Neural progenitor cell (in vitro differentiated cells): ENCODE results near the gene KLK10. TPM values are rescaled to one million over a fixed set of nuclear protein-coding genes. Genes with fewer than 3 reads are reported as not detected.

Experiments
- DNase-seq: peaks from one replicate; pipeline ENCODE4 v3.0.0-alpha.2; 2016; ENCODE audit warnings: low spot score
- H2AFZ ChIP-seq: fragments of 200-600 bp; sonication (generic); replicated peaks from 2 replicates; pipeline ENCODE4 v1.6.1; 2016; ENCODE audit warnings: antibody characterized with exemption
- H3F3A ChIP-seq: fragments of 200-600 bp; sonication (generic); 2 replicates; pipeline ENCODE4 v1.6.1; 2016; ENCODE audit warnings: antibody characterized with exemption, low read depth
- H3K27ac ChIP-seq: fragments of 200-600 bp; sonication (generic); 2 replicates; pipeline ENCODE4 v1.5.1; 2016; ENCODE audit warnings: mild to moderate bottlenecking
- H3K27me3 ChIP-seq: fragments of 200-600 bp; sonication (generic); 2 replicates; pipeline ENCODE4 v1.6.1; 2016; ENCODE audit warnings: mild to moderate bottlenecking, moderate library complexity
- H3K36me3 ChIP-seq: fragments of 200-600 bp; sonication (generic); 2 replicates; pipeline ENCODE4 v1.5.1; 2016
- H3K4me1 ChIP-seq: fragments of 200-600 bp; sonication (generic); 2 replicates; pipeline ENCODE4 v1.6.1; 2016; ENCODE audit warnings: mixed run types
- H3K4me2 ChIP-seq: fragments of 200-600 bp; sonication (generic); 2 replicates; pipeline ENCODE4 v1.6.1; 2016
- H3K4me3 ChIP-seq: fragments of 200-600 bp; sonication (generic); 2 replicates; pipeline ENCODE4 v1.5.1; 2016
- H3K79me2 ChIP-seq: fragments of 200-600 bp; sonication (generic); 2 replicates; pipeline ENCODE4 v1.6.1; 2016; ENCODE audit warnings: low read depth
- H3K9ac ChIP-seq: fragments of 200-600 bp; sonication (generic); 2 replicates; pipeline ENCODE4 v1.6.1; 2016
- H3K9me3 ChIP-seq: fragments of 200-600 bp; sonication (generic); 2 replicates; pipeline ENCODE4 v1.5.1; 2016; ENCODE audit warnings: low read depth
- H4K20me1 ChIP-seq: fragments of 200-600 bp; sonication (generic); 2 replicates; pipeline ENCODE4 v1.6.1; 2016; ENCODE audit warnings: low read depth
- H3K27ac Mint-ChIP-seq: 3 replicates; pipeline ENCODE4 v1.8.0; 2021; ENCODE audit warnings: mixed read lengths
- H3K27me3 Mint-ChIP-seq: 2 replicates; pipeline ENCODE4 v1.8.0; 2022; ENCODE audit warnings: low read depth, mild to moderate bottlenecking, inconsistent platforms, moderate library complexity, mixed read lengths; ENCODE audit not compliant: insufficient read depth
- H3K36me3 Mint-ChIP-seq: 3 replicates; pipeline ENCODE4 v1.8.0; 2021; ENCODE audit warnings: mixed read lengths
- H3K4me1 Mint-ChIP-seq: 3 replicates; pipeline ENCODE4 v1.8.0; 2021; ENCODE audit warnings: mixed read lengths
- H3K4me3 Mint-ChIP-seq: 3 replicates; pipeline ENCODE4 v1.8.0; 2021; ENCODE audit warnings: mild to moderate bottlenecking, moderate library complexity, mixed read lengths
- H3K9me3 Mint-ChIP-seq: 3 replicates; pipeline ENCODE4 v1.8.0; 2020; ENCODE audit warnings: mixed read lengths
- CTCF ChIP-seq: fragments of 200-600 bp; sonication (generic); IDR thresholded peaks from 2 replicates; pipeline ENCODE4 v1.5.1; 2017; ENCODE audit warnings: antibody characterized with exemption, mild to moderate bottlenecking
- EZH2 ChIP-seq: fragments of 200-600 bp; sonication (generic); IDR thresholded peaks from 2 replicates; pipeline ENCODE4 v1.6.1; 2017; ENCODE audit warnings: antibody characterized with exemption, mild to moderate bottlenecking, moderate library complexity
- EZH2phosphoT487 ChIP-seq: fragments of 200-600 bp; sonication (generic); IDR thresholded peaks from 2 replicates; pipeline ENCODE4 v1.6.1; 2017; ENCODE audit warnings: antibody characterized with exemption
- total RNA-seq: library from RNA; depleted of rRNA; stranded (reverse); fragments of >200 nt; gene quantifications from 2 replicates; pipeline ENCODE4 v1.2.3, GENCODE V29; 2015; ENCODE audit warnings: low replicate concordance

The KLK10 gene
- total RNA-seq, 1 donor from 2014 or later, result not detected

GRCh38 chr19:51027873-51028272 lies 8.4 kb upstream of the KLK10 start:
- peaks cover 3% of the 10 kb centered on the region for H3K4me1 Mint-ChIP-seq
- no peak overlapping the region for H3K9ac ChIP-seq
- no peaks in the 10 kb centered on the region for H3F3A ChIP-seq
- peaks cover 3% of the 10 kb centered on the region for H3K9me3 Mint-ChIP-seq
- no peak overlapping the region for H3K4me3 Mint-ChIP-seq
- no peaks in the 10 kb centered on the region for H3K27me3 ChIP-seq
- H3K4me1 ChIP-seq, result peaks cover 22% of the 10 kb centered on the region
- H3K79me2 ChIP-seq, result no peaks in the 10 kb centered on the region
- H3K27ac Mint-ChIP-seq, result no peak overlapping the region
- H3K9me3 ChIP-seq, result no peaks in the 10 kb centered on the region
- no peaks in the 10 kb centered on the region for H3K36me3 ChIP-seq
- no peaks in the 10 kb centered on the region for H4K20me1 ChIP-seq
- H2AFZ ChIP-seq, result no peak overlapping the region
- H3K27ac ChIP-seq, result no peak overlapping the region
- H3K4me2 ChIP-seq, result no peak overlapping the region
- no peak for DNase-seq
- TF ChIP-seq CTCF (no peak), EZH2 (no peak), EZH2phosphoT487 (no peak)
- peaks cover 16% of the 10 kb centered on the region for H3K27me3 Mint-ChIP-seq
- H3K4me3 ChIP-seq, result no peak overlapping the region
- no peaks in the 10 kb centered on the region for H3K36me3 Mint-ChIP-seq

- peaks cover 22% of the 10 kb centered on the region for H3K4me1 ChIP-seq
- no peak overlapping the region for H2AFZ ChIP-seq
- Mint-ChIP-seq H3K27ac (no peak overlapping the region), H3K4me3 (no peak overlapping the region), H3K4me1 (peaks cover 3% of the 10 kb centered on the region), H3K36me3 (no peaks in the 10 kb centered on the region), H3K27me3 (peaks cover 21% of the 10 kb centered on the region), H3K9me3 (peaks cover 3% of the 10 kb centered on the region)
- no peak for DNase-seq
- no peaks in the 10 kb centered on the region for H4K20me1 ChIP-seq
- H3K9me3 ChIP-seq, result no peaks in the 10 kb centered on the region
- H3K27ac ChIP-seq, result no peak overlapping the region
- no peaks in the 10 kb centered on the region for H3K36me3 ChIP-seq
- H3K4me3 ChIP-seq, result no peak overlapping the region
- H3F3A ChIP-seq, result no peaks in the 10 kb centered on the region
- H3K79me2 ChIP-seq, result no peaks in the 10 kb centered on the region
- H3K27me3 ChIP-seq, result no peaks in the 10 kb centered on the region
- H3K9ac ChIP-seq, result no peak overlapping the region
- H3K4me2 ChIP-seq, result no peak overlapping the region
- TF ChIP-seq EZH2phosphoT487 (no peak), EZH2 (no peak), CTCF (no peak)
These were observed 7.8 kb upstream of the KLK10 start for GRCh38 chr19:51027126-51027806.

- no peak within 1 kb of the TSS for H3K4me3 ChIP-seq
- no peaks in the 10 kb centered on the region for H4K20me1 ChIP-seq
- no peak for DNase-seq
- no peak within 1 kb of the TSS for H3K4me2 ChIP-seq
- TF ChIP-seq EZH2, result no peak
- TF ChIP-seq CTCF, result no peak
- no peak for TF ChIP-seq EZH2phosphoT487
- H3K9ac ChIP-seq, result no peak within 1 kb of the TSS
- no peak within 1 kb of the TSS for H2AFZ ChIP-seq
- Mint-ChIP-seq H3K27me3 (peaks cover 23% of the 10 kb centered on the region), H3K4me3 (peak within 1 kb of the TSS; percentile 1), H3K9me3 (peaks cover 3% of the 10 kb centered on the region), H3K36me3 (no peaks in the 10 kb centered on the region), H3K27ac (no peak within 1 kb of the TSS), H3K4me1 (peaks cover 3% of the 10 kb centered on the region)
- H3K27me3 ChIP-seq, result no peaks in the 10 kb centered on the region
- no peaks in the 10 kb centered on the region for H3K9me3 ChIP-seq
- no peaks in the 10 kb centered on the region for H3F3A ChIP-seq
- no peak within 1 kb of the TSS for H3K27ac ChIP-seq
- peaks cover 22% of the 10 kb centered on the region for H3K4me1 ChIP-seq
- H3K79me2 ChIP-seq, result no peaks in the 10 kb centered on the region
- no peaks in the 10 kb centered on the region for H3K36me3 ChIP-seq
These were observed 7.0 kb upstream of the KLK10 start, which contains the start of gene KLK11 for GRCh38 chr19:51026554-51026831. Gene KLK11 (minus strand): TSS chr19:51026616. CDS start chr19:51025631, 985 bp downstream.
